ENCODE results near the gene HK3. TPM values are rescaled to one million over a fixed set of nuclear protein-coding genes. Genes with fewer than 3 reads are reported as not detected.

HK3 gene
- total and polyA plus RNA-seq, 2 of the 8 experiments (the other 6 are each of a cell fraction or from before 2014, with no cell fraction given) = not detected

DNA sequence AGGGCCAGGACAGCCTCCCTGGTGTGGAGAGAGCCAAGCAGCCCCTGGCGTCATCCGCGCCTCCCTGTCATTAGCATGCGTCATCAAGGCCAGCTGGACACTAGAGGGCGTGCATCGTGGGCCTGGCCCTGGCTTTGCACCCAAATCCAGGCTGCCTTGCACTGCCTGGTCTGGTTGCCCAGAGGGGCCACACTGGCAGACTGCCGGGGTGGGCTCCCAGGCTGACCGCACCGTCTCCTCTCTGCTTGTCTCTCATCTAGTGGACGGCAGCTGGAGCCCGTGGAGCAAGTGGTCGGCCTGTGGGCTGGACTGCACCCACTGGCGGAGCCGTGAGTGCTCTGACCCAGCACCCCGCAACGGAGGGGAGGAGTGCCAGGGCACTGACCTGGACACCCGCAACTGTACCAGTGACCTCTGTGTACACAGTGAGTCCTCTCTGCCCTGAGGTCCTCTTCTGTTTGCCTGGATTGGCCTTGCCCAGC, 29.0 kb downstream of the HK3 start (continued):
- TF ChIP-seq, protein P1, sequence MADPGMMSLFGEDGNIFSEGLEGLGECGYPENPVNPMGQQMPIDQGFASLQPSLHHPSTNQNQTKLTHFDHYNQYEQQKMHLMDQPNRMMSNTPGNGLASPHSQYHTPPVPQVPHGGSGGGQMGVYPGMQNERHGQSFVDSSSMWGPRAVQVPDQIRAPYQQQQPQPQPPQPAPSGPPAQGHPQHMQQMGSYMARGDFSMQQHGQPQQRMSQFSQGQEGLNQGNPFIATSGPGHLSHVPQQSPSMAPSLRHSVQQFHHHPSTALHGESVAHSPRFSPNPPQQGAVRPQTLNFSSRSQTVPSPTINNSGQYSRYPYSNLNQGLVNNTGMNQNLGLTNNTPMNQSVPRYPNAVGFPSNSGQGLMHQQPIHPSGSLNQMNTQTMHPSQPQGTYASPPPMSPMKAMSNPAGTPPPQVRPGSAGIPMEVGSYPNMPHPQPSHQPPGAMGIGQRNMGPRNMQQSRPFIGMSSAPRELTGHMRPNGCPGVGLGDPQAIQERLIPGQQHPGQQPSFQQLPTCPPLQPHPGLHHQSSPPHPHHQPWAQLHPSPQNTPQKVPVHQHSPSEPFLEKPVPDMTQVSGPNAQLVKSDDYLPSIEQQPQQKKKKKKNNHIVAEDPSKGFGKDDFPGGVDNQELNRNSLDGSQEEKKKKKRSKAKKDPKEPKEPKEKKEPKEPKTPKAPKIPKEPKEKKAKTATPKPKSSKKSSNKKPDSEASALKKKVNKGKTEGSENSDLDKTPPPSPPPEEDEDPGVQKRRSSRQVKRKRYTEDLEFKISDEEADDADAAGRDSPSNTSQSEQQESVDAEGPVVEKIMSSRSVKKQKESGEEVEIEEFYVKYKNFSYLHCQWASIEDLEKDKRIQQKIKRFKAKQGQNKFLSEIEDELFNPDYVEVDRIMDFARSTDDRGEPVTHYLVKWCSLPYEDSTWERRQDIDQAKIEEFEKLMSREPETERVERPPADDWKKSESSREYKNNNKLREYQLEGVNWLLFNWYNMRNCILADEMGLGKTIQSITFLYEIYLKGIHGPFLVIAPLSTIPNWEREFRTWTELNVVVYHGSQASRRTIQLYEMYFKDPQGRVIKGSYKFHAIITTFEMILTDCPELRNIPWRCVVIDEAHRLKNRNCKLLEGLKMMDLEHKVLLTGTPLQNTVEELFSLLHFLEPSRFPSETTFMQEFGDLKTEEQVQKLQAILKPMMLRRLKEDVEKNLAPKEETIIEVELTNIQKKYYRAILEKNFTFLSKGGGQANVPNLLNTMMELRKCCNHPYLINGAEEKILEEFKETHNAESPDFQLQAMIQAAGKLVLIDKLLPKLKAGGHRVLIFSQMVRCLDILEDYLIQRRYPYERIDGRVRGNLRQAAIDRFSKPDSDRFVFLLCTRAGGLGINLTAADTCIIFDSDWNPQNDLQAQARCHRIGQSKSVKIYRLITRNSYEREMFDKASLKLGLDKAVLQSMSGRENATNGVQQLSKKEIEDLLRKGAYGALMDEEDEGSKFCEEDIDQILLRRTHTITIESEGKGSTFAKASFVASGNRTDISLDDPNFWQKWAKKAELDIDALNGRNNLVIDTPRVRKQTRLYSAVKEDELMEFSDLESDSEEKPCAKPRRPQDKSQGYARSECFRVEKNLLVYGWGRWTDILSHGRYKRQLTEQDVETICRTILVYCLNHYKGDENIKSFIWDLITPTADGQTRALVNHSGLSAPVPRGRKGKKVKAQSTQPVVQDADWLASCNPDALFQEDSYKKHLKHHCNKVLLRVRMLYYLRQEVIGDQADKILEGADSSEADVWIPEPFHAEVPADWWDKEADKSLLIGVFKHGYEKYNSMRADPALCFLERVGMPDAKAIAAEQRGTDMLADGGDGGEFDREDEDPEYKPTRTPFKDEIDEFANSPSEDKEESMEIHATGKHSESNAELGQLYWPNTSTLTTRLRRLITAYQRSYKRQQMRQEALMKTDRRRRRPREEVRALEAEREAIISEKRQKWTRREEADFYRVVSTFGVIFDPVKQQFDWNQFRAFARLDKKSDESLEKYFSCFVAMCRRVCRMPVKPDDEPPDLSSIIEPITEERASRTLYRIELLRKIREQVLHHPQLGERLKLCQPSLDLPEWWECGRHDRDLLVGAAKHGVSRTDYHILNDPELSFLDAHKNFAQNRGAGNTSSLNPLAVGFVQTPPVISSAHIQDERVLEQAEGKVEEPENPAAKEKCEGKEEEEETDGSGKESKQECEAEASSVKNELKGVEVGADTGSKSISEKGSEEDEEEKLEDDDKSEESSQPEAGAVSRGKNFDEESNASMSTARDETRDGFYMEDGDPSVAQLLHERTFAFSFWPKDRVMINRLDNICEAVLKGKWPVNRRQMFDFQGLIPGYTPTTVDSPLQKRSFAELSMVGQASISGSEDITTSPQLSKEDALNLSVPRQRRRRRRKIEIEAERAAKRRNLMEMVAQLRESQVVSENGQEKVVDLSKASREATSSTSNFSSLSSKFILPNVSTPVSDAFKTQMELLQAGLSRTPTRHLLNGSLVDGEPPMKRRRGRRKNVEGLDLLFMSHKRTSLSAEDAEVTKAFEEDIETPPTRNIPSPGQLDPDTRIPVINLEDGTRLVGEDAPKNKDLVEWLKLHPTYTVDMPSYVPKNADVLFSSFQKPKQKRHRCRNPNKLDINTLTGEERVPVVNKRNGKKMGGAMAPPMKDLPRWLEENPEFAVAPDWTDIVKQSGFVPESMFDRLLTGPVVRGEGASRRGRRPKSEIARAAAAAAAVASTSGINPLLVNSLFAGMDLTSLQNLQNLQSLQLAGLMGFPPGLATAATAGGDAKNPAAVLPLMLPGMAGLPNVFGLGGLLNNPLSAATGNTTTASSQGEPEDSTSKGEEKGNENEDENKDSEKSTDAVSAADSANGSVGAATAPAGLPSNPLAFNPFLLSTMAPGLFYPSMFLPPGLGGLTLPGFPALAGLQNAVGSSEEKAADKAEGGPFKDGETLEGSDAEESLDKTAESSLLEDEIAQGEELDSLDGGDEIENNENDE (IDR thresholded peaks at IDR 0.05; ENCODE audit: insufficient replicate concordance, low read length) = no peak
- peak; percentile 58 to 77 for TF ChIP-seq RAD21 (IDR thresholded peaks at IDR 0.05 in 1 of 2, conservative IDR thresholded peaks at IDR 0.05 in 1 of 2; ENCODE audit: low read depth in 2 of 2, low read length in 2 of 2)

All from H1 (cell line).